Spleen (tissue), 13 donors: Measurements from ENCODE around the gene HSD17B4. TPM values are rescaled to one million over a fixed set of nuclear protein-coding genes. Genes with fewer than 3 reads are reported as not detected.

Source experiments
- DNase-seq: peaks from one replicate; pipeline ENCODE4 v3.0.0-alpha.2; 2020
- H3K27ac ChIP-seq, 8 donors: fragments of 200-600 bp; sonication (generic) in 7 of 8; 1 replicate in 4 of 8; 2 replicates in 4 of 8; pipeline versions ENCODE4 v1.5.0 to v1.8.0; 2016 to 2021; ENCODE audit warnings: inconsistent platforms in 4 of 8, mild to moderate bottlenecking in 4 of 8, moderate library complexity in 1 of 8
- H3K27me3 ChIP-seq, 7 donors: fragments of 200-600 bp; sonication (generic) in 6 of 7; replicated peaks in 1 of 7; 1 replicate in 4 of 7; 2 replicates in 3 of 7; pipeline versions ENCODE4 v1.5.0 to v1.8.0; 2016 to 2021; ENCODE audit warnings: inconsistent platforms in 3 of 7, mild to moderate bottlenecking in 1 of 7
- H3K36me3 ChIP-seq, 6 donors: fragments of 200-600 bp; sonication (generic) in 5 of 6; 1 replicate in 4 of 6; 2 replicates in 2 of 6; pipeline versions ENCODE4 v1.5.0 to v1.8.0; 2016 to 2021; ENCODE audit warnings: inconsistent platforms in 2 of 6
- H3K4me1 ChIP-seq, 6 donors: fragments of 200-600 bp; sonication (generic) in 5 of 6; 1 replicate in 3 of 6; 2 replicates in 3 of 6; pipeline versions ENCODE4 v1.5.0 to v1.8.0; 2016 to 2021; ENCODE audit warnings: inconsistent platforms in 3 of 6
- H3K4me3 ChIP-seq, 8 donors: fragments of 200-600 bp; sonication (generic) in 7 of 8; 1 replicate in 4 of 8; 2 replicates in 4 of 8; pipeline versions ENCODE4 v1.5.0 to v1.8.0; 2016 to 2021; ENCODE audit warnings: inconsistent platforms in 4 of 8, mild to moderate bottlenecking in 4 of 8, moderate library complexity in 2 of 8
- H3K9me3 ChIP-seq, 8 donors: fragments of 200-600 bp; sonication (generic) in 7 of 8; 1 replicate in 4 of 8; 2 replicates in 4 of 8; pipeline versions ENCODE4 v1.5.0 to v1.8.0; 2016 to 2021; ENCODE audit warnings: inconsistent platforms in 4 of 8
- POLR2A ChIP-seq, 3 donors: fragments of 450-650 bp; IDR thresholded peaks; one replicate each; pipeline ENCODE4 v1.5.1; 2017; ENCODE audit warnings: antibody characterized with exemption in 3 of 3, mild to moderate bottlenecking in 1 of 3
- POLR2AphosphoS5 ChIP-seq, 3 donors: sonication (generic); formaldehyde crosslinking; IDR thresholded peaks; one replicate each; pipeline ENCODE4 v1.5.1; 2017; ENCODE audit warnings: antibody characterized with exemption in 3 of 3
- WGBS, 5 donors: extraction: QIAGEN DNeasy Blood & Tissue Kit in 3 of 5; methylation state at CpG; one replicate each; pipeline versions ENCODE4 v1.1.5 to v1.1.7; 2013 to 2018; 5-methylcytosine and 5-hydroxymethylcytosine counted together
- intact Hi-C: fragments of 100-400 bp; cut with DNase I; formaldehyde crosslinking; loops from one replicate; pipeline ENCODE4 v1.15.0; 2023; ENCODE audit warnings: low total_unique reads
- long read RNA-seq, 2 donors: transcript quantifications; one replicate each; lab custom pipeline, GENCODE V29; 2026
- polyA plus RNA-seq, 3 donors: library from polyadenylated mRNA; stranded (reverse); fragments of 200-250 nt; gene quantifications; one replicate each; pipeline ENCODE4 v1.2.1, GENCODE V29; 2013
- total RNA-seq, 7 donors: library from RNA; depleted of rRNA in 3 of 7; stranded (reverse); fragments of >200 nt in 3 of 7; fragmentation: NEBNext Ultra II Directional in 4 of 7; extraction: Animal tissue kit (Norgen Biotek cat#: 25700) in 4 of 7; gene quantifications; one replicate each; pipeline versions ENCODE4 v1.1.0 to v1.2.1, GENCODE V29; 2016 to 2021
- TF ChIP-seq, protein P1 (sequence below), 11 experiments: fragments of 200-600 bp in 7 of 11; fragments of 450-650 bp in 4 of 11; sonication (generic) in 4 of 11; IDR thresholded peaks in 8 of 11; conservative IDR thresholded peaks in 3 of 11; 1 replicate in 7 of 11; 2 replicates in 4 of 11; pipeline versions ENCODE4 v1.4.0 to v1.8.0; 2016 to 2021; ENCODE audit warnings: antibody characterized with exemption in 11 of 11, inconsistent platforms in 4 of 11, mild to moderate bottlenecking in 1 of 11
- donor health status: healthy with polysubstance abuse.
- donor health status: DM: no; HTN: no; CAD: no; lungs with moderate emphysema.
- donor health status: DM: no; HTN: no; CAD: no.
- donor health status: Bipolar disorder and iron deficiency.
- donor health status: healthy.
- donor health status: DM: no; HTN: no; CAD: no.
- donor health status: DM: yes; HTN: yes; CAD: no.

HSD17B4 gene
- 100 to 1,000 TPM; 134 to 190 (median 159) TPM for total RNA-seq
- 100 to 1,000 TPM; 135 to 193 (median 149) TPM for polyA plus RNA-seq
- long read RNA-seq, donor 1, transcript HSD17B4-201 (24 exons, 2,685 nt): major isoform, 15 of 22 reads
- long read RNA-seq, donor 1, partial matches to known transcripts: 7 of 22 reads
- long read RNA-seq, donor 1, other reads (novel, unspliced or antisense): 0 of 22 reads
- long read RNA-seq, donor 2, transcript HSD17B4-201 (24 exons, 2,685 nt): major isoform, 14 of 26 reads
- long read RNA-seq, donor 2, partial matches to known transcripts: 9 of 26 reads
- long read RNA-seq, donor 2, other reads (novel, unspliced or antisense): 0 of 26 reads

- Histone ChIP-seq H3K4me3 (peak within 1 kb of the TSS; percentile 63 to 93 (median 74)), H3K27me3 (no peaks in the 10 kb centered on the region), H3K4me1 (peaks cover 14 to 44% (median 23%) of the 10 kb centered on the region in 6 donors), H3K9me3 (peaks cover 0 to 23% (median 13%) of the 10 kb centered on the region in 8 donors), H3K36me3 (peaks cover 0 to 16% (median 3%) of the 10 kb centered on the region in 6 donors), H3K27ac (peak within 1 kb of the TSS; percentile 85 to 97 (median 91))
- WGBS, 5 donors: 0 to 1% (median 0%) methylated on average over 19 to 42 of the region's 42 CpGs
- peak; percentile 97 for DNase-seq
- TF ChIP-seq, protein P1, sequence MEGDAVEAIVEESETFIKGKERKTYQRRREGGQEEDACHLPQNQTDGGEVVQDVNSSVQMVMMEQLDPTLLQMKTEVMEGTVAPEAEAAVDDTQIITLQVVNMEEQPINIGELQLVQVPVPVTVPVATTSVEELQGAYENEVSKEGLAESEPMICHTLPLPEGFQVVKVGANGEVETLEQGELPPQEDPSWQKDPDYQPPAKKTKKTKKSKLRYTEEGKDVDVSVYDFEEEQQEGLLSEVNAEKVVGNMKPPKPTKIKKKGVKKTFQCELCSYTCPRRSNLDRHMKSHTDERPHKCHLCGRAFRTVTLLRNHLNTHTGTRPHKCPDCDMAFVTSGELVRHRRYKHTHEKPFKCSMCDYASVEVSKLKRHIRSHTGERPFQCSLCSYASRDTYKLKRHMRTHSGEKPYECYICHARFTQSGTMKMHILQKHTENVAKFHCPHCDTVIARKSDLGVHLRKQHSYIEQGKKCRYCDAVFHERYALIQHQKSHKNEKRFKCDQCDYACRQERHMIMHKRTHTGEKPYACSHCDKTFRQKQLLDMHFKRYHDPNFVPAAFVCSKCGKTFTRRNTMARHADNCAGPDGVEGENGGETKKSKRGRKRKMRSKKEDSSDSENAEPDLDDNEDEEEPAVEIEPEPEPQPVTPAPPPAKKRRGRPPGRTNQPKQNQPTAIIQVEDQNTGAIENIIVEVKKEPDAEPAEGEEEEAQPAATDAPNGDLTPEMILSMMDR (IDR thresholded peaks at IDR 0.05 in 8 of 11, conservative IDR thresholded peaks at IDR 0.05 in 3 of 11): peak in 1 of 11 experiments; percentile 19
- TF ChIP-seq POLR2A (IDR thresholded peaks at IDR 0.05) (peak in 2 of 3 donors; percentile 33 to 57), POLR2AphosphoS5 (IDR thresholded peaks at IDR 0.05) (peak; percentile 97 to 98 (median 97))
- intact Hi-C loops: no loop called here
These were observed at the start of gene HSD17B4 for GRCh38 chr5:119452373-119453039. Gene HSD17B4 (plus strand): TSS chr5:119452497. CDS start chr5:119452576, 79 bp downstream.

- intact Hi-C loops: loop anchor here (10.0 kb wide), 1 partner anchor 88 kb away; no protein-coding TSS in a partner anchor
- Histone ChIP-seq H3K36me3 (no peaks in the 10 kb centered on the region), H3K27me3 (no peaks in the 10 kb centered on the region), H3K4me3 (no peak overlapping the region), H3K27ac (no peak overlapping the region), H3K9me3 (no peaks in the 10 kb centered on the region), H3K4me1 (peaks cover 14 to 73% (median 34%) of the 10 kb centered on the region in 6 donors)
- WGBS, 5 donors: 68 to 84% (median 82%) methylated on average over 4 of the region's 4 CpGs
- no peak for TF ChIP-seq POLR2AphosphoS5 (IDR thresholded peaks at IDR 0.05)
- TF ChIP-seq, protein P1 (IDR thresholded peaks at IDR 0.05 in 8 of 11, conservative IDR thresholded peaks at IDR 0.05 in 3 of 11): no peak
- no peak for TF ChIP-seq POLR2A (IDR thresholded peaks at IDR 0.05)
- DNase-seq: no peak
These were observed 49.7 kb upstream of the HSD17B4 start for GRCh38 chr5:119402555-119402954.

- Histone ChIP-seq H3K27me3 (no peaks in the 10 kb centered on the region), H3K36me3 (no peaks in the 10 kb centered on the region), H3K27ac (peak overlapping the region in 5 of 8 donors; percentile 34 to 68 (median 54)), H3K4me1 (peaks cover 3 to 59% (median 22%) of the 10 kb centered on the region in 6 donors), H3K4me3 (no peak overlapping the region), H3K9me3 (no peaks in the 10 kb centered on the region)
- no peak for TF ChIP-seq POLR2AphosphoS5 (IDR thresholded peaks at IDR 0.05)
- TF ChIP-seq POLR2A (IDR thresholded peaks at IDR 0.05): no peak
- TF ChIP-seq, protein P1 (IDR thresholded peaks at IDR 0.05 in 8 of 11, conservative IDR thresholded peaks at IDR 0.05 in 3 of 11): no peak
- 50 to 77% (median 68%) methylated on average over 2 of the region's 2 CpGs for WGBS, 5 donors
- intact Hi-C loops: loop anchor here (10.0 kb wide), 1 partner anchor 89 kb away; no protein-coding TSS in a partner anchor
- DNase-seq: no peak
These were observed 48.3 kb upstream of the HSD17B4 start for GRCh38 chr5:119404033-119404432.
